GM18907 (cell line): ENCODE measurements around the gene PCBP3.
"Not testable (repeated sequence)": the region's sequence is repeated elsewhere in the genome, so short reads cannot be mapped to it uniquely, and the experiment has no call there.

Experiments
- ATAC-seq: cut with Tn5 transposase; IDR thresholded peaks from one replicate; pipeline ENCODE4 v1.9.1; 2021; ENCODE audit warnings: mild to moderate bottlenecking, moderate library complexity; ENCODE audit not compliant: unreplicated experiment

The PCBP3 gene

DNA sequence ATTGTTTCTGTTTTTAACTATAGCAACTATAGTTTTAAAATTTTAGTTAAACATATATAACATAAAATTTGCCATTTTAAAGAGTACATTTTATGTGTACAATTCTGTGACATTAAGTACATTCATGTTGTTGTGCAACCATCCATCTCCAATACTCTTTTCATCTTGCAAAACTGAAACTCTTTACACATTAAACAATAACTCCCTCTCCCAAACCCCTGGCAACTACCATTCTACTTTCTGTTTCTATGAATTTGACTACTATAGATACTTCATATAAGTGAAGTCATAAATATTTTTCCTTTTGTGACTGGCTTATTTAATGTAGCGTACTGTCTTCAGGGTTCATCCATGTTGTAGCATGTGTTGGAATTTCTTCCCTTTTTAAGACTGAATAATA, 25.9 kb downstream of the PCBP3 start:
- no peak for ATAC-seq

DNA sequence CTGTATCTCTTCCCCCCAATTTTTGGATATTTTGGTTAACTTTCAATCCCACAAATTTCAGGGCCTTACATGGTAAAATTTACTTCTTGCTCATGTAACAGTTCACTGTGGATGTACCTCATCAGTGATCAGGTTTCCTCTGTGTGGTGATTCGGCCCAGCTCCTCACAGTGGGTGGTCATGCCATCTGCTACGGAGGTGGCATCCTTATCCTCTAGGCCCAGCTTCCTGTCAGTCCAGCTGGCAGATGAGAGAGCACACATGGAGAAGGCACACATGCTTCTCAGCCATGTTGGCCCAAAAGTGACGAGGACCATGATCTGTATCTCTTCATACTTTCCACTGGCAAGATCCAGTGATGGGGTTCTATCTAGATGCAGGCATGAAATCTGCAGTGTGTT, 27.2 kb downstream of the PCBP3 start:
- no peak for ATAC-seq

DNA sequence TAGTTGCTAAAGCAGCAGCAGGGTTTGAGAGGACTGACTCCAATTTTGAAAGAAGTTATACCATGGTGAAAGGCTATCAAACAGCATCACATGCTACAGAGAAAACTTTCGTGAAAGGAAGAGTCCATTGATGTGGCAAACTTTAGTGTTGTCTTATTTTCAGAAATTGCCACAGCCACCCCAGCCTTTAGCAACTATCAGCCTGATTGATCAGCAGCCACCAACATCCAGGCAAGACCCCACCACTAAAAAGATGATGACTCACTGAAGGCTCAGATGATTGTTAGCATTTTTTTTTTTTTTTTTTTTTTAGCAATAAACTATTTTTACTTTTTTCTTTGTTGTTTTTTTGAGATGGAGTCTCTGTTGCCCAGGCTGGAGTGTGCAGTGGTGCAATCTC, 35.3 kb downstream of the PCBP3 start:
- not testable (repeated sequence) for ATAC-seq

DNA sequence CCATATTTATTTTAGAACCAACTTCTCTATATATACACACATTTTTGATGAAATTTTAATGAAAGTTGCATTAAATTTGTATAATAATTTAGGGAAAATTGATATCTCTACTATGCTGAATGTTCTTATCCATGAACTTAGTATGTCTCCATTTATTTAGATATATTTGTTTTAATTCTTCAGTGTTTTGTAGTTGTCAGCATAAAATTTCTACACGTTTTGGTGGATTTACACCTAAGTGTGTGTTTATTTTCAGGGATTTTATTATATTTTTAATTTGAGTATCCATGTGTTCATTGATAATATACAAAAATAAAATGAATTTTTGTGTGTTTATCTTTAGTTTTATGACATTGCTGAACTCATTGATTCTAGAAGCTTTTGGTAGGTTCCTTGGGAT, 36.7 kb downstream of the PCBP3 start:
- no peak for ATAC-seq

DNA sequence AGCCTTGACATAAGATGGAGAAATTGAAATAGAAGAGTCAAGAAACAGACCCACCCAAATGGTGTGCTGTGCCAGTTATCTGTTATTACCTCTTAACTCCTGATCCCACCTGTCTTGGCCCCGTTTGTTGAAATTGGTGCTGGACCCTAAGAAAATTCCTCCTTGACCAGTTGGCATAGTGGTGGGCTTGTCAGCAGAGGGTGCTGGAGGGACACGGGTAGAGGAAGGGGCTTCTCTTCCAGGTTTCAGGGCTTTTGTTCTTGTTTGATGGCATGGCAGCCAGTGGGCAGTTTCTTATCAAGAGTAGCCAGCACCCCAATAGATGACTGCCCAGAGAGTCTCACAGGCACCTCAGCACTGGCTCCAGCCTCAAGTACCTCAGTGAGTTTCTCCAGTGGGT, 51.6 kb downstream of the PCBP3 start:
- no peak for ATAC-seq

DNA sequence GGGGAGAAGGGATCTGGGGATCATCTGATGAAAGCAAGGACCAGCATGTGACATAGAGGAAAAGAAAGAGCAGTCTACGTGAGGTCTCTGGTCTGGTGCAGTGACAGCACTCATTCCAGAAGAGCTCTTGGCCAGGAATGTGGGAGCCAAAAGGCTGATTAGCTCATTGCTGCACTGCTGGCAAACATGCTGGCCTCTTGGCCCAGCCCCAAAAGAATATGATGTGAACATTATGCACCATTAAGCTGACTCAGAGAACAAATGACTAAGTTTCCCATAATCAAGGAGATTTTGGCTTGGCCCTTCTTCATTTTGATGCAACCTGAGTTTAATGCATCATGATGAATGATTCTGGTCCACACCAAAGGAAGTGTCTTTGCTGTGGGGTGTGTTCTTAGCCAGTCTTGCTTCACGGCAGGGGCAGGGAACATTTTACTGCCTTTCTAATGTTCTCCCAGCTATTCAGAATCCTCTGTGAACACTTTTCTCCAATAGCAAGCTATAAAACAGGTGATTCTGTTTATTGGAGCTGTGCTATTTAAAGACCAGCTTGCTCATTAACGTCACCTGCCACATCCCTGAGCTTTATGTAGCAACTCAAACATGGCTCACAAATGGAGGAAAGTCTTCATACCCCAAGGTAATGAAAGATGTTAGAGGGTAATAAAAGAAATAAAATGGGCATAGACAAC, 55.1 kb downstream of the PCBP3 start:
- no peak for ATAC-seq

DNA sequence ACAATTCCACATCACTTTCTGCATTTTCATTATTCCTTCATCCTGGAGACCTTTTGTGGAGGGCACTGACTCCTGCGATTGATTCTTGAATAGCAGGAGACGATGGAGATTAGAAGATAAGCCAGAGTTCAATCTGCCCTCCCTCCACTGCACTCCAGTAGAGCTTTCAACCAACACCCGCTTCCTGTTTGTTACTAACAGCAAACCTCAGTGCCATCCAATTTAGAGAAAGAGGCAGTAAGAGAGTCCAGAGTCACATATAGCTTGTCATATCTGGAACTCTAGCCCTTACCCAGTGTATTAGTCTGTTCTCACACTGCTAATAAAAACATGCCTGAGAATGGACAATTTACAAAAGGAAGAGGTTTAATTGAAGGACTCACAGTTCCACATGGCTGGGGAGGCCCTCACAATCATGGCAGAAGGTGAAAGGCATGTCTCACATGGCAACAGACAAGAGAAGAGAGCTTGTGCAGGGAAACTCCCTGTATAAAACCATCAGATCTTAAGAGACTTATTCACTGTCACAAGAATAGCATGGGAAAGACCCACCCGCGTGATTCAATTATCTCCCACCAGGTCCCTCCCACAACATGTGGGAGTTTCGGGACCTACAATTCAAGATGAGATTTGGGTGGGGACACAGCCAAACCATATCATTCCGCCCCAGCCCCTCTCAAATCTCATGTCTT, 55.9 kb downstream of the PCBP3 start:
- ATAC-seq, result no peak

DNA sequence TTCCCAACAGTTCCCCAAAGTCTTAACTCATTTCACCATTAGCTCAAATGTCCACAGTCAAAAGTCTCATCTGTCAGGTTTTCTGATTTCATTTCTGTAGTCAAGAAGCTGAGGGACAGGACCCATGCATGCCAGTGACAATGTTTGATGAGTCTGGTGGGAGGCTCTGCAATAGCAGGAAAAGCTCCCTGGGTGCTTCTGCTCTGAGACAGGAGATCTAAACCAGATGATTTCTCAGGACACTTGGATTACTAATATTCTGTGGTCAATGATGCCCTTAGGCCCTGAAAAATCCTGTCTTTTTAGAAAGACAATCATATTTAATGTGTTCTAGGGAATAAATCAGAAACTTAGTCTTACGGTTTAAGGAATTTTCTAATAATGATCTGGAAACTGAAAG, 56.4 kb downstream of the PCBP3 start:
- no peak for ATAC-seq

DNA sequence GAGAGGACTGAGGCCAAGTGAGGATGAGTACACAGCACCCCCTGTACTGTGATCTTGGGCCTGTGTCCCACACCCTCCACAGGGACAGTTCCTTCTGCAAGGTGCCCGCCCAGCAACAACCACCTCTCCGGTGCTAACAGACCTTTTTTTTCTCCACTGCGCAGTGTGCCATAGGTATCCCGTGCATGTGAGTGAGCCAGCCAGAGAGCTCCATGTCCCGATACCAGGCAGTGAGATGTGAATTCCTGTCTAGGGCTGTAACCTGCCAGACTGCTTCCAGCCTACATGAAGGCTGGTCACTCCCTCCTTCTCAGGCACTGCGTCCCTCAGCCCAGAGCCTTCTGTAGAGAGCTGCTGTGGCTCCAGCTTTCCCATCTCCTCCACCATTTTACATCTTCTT, 56.9 kb downstream of the PCBP3 start:
- ATAC-seq, result no peak

DNA sequence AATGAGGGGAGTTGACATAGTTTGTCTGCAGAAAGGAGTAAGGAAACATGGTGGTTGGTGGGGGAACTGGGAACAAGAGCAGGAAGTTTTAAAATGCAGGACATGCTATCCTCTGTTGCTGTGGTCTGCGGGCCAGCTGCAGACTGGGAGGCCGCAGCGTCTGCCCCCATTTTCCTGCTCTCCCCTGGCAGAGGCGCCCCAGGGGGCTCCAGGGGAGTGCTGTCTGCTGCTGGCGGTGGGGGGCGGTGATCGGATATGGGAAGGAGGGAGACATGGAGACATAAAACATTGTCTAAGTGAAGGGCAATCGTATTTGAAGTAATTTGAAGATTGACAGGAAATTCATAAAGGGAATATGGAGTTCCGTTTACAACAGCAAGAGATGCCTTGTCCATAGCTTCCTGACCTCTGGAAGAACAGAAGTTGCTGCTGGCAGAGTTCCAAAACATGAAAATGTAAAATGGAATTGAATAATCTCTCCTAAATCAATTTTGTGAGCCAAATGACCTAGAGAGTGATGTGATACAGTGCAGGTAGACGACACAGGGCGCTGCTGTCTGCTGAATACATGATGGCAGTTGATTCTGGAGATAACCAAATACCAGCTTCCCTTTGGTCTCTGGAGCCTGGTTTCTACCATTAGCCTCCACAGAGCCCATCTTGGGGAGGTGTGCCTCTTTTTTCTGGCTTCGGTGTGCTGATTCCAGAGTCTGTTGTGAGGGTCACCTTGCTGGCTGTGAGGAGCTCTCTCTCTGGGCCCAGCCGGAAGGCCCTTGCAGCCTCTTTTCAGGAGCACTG, 61.0 kb downstream of the PCBP3 start:
- no peak for ATAC-seq

DNA sequence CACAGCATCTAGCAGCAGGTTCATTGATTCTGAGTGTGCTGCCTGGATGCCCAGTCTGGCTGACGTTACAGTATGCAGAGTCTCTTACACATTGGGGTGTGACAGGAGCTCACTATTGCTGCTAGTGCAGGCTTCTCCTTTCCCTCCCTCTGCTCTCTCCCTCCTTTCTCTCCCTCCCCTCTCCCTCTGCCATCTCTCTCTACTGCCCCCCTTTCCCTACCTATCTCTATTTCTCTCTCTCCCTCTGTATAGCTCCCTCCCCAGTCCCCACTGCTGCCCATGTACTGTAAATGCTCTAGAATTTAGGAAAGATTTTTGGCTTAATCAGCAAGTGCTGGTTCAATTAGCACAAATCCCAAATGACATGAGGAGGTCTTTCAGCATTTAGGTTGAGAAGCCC, 62.8 kb downstream of the PCBP3 start:
- ATAC-seq, result no peak

DNA sequence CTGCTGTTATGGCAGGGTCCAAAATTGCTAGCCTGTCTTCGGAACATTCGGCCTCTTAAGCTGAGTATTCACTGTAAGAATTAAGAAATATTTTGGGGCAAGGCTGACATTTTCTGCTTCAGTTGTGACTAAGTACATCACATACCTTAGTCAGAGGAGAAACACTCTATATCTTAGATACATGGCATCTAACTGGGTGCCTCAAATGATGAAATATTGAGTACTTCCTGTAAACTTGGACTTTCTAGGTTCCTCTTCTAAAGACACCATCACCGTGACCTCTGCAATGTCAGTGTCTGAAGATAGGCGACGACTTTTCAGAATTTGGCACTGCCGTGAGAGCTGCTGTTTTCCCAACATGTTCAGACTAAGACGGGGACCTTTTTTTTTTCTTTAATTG, 65.6 kb downstream of the PCBP3 start:
- no peak for ATAC-seq

DNA sequence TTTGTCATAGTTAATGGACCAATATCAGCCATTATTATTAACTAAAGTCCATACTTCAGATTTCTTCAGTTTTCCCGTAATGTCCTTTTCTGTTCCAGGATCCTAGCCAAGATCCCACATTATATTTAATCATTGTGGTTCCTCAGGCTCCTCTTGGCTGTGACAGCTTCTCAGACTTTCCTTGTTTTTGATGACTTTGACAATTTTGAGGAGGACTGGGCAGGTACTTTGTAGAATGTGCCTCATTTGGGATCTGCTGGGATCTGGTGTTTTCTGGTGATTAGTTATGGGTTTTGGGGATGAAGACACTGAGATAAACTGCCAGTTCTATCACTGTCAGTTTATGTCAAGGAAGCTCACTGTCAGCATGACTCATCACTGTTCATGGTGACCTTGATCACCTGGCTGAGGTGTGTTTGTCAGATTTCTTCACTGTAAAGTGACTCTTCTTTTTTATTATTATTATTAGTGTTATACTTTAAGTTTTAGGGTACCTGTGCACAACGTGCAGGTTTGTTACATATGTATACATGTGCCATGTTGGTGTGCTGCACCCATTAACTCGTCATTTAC, 66.3 kb downstream of the PCBP3 start:
- no peak for ATAC-seq

DNA sequence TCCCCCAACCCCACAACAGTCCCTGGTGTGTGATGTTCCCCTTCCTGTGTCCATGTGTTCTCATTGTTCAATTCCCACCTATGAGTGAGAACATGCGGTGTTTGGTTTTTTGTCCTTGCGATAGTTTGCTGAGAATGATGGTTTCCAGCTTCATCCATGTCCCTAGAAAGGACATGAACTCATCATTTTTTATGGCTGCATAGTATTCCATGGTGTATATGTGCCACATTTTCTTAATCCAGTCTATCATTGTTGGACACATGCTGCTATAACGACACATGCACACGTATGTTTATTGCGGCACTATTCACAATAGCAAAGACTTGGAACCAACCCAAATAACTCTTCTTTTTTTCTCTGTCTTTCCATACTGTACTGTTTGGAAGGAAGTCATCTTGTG, 66.8 kb downstream of the PCBP3 start:
- not testable (repeated sequence) for ATAC-seq

DNA sequence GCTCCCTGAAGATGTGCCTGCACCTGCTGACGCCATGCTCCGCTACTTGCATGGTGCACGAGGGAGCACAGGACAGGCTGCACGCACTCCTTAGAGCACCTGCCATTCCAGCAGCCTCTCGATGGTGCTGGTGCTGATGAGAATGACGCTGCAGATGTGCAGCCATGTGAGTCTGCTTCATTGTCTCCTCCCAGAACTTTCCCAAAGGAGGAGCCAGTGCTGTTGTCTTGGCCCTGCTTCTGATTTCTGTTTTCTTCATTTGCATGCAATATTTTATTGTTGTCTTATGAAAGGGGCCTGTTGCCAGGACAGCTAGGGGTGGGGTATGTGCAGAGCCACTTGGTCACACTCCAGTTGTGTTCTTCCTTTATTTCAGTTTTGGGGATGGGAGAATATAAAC, 70.1 kb downstream of the PCBP3 start:
- no peak for ATAC-seq

DNA sequence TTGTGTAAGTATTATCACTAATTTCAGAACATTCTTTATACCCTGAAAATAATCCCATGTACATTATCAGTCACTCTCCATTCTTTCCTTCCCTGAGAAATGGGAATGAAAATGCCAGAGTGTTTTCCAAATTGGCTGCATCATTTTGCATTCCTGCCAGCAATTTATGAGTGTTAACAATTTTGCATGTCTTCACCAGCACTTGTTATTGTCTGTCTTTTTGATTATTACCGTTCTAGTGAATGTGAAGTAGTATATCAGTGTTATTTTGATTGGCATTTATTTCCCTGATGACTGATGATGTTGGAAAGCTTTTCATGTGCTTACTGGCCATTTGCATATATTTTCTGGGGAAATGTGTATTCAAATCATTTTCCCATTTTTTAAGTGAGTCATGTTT, 71.9 kb downstream of the PCBP3 start:
- ATAC-seq, result no peak

DNA sequence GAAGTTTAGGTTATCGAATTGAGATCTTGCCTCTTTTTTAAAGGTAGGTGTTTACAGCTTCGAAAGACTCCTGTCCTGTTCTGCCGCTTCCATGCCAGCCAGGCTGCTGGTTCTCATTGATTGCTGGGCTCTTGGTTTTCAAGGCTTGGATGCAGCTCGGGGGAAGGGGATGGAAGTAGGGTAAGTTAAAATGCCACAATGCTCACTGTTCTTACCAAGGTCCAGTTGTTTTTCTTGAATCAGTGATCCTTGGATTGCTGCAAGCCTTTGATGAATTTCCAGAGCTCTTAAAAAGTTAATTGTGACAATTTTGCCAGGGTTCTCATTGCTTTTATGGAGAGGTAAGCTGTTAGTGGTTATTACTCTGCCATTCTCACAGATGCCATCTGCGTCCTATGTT, 74.9 kb downstream of the PCBP3 start:
- no peak for ATAC-seq

DNA sequence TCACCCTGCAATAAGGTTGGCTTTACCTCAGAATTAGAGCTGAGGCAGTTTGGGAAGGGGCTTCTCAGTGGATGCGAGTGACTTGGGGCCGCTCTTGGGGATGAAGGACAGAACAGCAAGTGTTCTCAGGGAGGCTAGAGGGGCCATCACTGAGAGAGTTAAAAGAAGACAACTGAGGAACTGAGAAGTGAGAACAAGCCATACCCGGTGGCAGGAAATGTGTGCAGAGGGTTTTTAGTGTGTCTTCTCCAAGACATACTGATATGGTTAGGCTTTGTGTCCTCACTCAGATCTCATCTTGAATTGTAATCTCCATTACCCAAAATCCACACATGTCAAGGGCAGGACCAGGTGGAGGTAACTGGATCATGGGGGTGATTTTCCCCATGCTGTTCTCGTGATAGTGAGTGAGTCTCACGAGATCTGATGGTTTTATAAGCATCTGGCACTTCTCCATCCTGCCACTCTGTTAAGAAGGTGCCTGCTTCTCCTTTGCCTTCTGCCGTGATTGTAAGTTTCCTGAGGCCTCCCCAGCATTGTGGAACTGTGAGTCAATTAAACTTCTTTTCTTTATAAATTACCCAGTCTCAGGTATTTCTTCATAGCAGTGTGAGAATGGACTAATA, 75.8 kb downstream of the PCBP3 start:
- ATAC-seq, result no peak

DNA sequence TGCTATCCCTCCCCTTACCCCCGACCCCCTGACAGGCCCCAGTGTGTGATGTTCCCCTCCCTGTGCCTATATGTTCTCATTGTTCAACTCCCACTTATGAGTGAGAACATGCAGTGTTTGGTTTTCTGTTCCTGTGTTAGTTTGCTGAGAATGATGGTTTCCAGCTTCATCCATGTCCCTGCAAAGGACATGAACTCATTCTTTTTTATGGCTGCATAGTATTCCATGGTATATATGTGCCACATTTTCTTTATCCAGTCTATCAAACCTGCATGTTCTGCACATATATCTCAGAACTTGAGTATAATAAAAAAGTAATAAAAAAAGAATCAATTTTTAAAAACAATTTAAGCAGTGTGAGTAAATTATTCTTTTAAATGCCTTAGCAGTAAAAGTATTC, 76.7 kb downstream of the PCBP3 start:
- not testable (repeated sequence) for ATAC-seq

DNA sequence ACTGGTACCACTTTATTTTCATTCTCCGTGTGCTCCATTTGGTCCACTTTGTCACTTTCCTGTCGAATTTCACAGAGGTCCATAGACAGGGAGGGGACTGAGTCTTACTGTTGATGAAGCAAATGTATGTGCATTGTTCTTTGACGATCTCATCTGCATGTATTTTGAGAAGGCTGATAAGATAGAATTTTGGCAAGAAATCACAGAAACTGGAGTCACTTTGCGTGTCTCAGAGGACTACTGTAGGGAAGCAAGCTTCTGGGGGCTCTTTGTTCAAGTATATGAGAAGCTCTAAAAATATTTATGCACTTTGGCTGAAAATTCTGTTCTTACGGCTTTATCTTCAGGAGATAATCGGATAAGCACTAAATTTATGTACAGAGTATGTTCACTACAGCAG, 78.1 kb downstream of the PCBP3 start:
- ATAC-seq, result no peak
